PC-3 (cell line): ENCODE results near the gene NOS1.

Experiments used
- CTCF ChIP-seq: fragments of 300-600 bp; sonication (generic); conservative IDR thresholded peaks from 2 replicates; pipeline ENCODE4 v1.5.1; 2017; ENCODE audit warnings: antibody characterized with exemption, low read depth, mild to moderate bottlenecking, low read length
- EZH2phosphoT487 ChIP-seq: fragments of 300-600 bp; sonication (generic); IDR thresholded peaks from 2 replicates; pipeline ENCODE4 v1.6.1; 2018; ENCODE audit warnings: mild to moderate bottlenecking, antibody characterized with exemption, low read length, borderline replicate concordance

DNA sequence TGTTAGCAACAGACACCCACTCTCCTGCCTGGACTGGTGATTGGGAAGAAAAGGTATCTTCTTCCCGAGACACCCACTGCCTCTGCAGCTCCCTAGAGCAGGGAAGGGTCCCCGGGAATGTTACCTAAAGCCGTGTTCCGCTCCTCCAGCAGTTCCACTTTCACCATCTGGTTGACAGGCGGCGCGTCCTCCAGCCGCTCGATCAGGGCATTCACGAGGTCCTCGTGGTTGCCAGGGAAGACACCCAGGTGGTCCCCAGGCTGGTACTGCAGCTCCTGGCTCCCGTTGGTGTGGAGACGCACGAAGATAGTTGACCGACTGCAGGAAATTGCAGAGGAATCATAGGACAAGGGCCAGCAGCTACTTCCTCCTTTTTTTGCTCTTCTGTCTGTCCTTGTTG is 127.0 kb downstream of the NOS1 start:
- TF ChIP-seq CTCF (no peak), EZH2phosphoT487 (no peak)
